ENCODE data around the gene AKT3. TPM values are rescaled to one million over a fixed set of nuclear protein-coding genes. Genes with fewer than 3 reads are reported as not detected.
"Not testable (repeated sequence)": the region's sequence is repeated elsewhere in the genome, so short reads cannot be mapped to it uniquely, and the experiment has no call there.

Gene AKT3
- total RNA-seq, 4 donors from 2014 or later: 51.7 to 84.1 (median 71.1) TPM

GRCh38 chr1:243597383-243597782 lies 252.7 kb downstream of the AKT3 start:
- Histone ChIP-seq H3K27me3 (no peaks in the 10 kb centered on the region), H3K9me3 (no peaks in the 10 kb centered on the region), H3K27ac (no peak overlapping the region), H3K36me3 (peaks cover 0 to 5% of the 10 kb centered on the region in 2 donors), H3K4me3 (replicated peaks in 1 of 3) (no peak overlapping the region), H3K4me1 (peaks cover 0 to 4% of the 10 kb centered on the region in 2 donors)
- DNase-seq: peak; percentile 73 to 78
- intact Hi-C loops (cut with DNase I): no loop called here
- 50 to 62% methylated on average over 3 of the region's 3 CpGs for WGBS, 2 donors
- TF ChIP-seq CTCF (IDR thresholded peaks at IDR 0.05) (no peak), POLR2A (IDR thresholded peaks at IDR 0.05) (no peak)

GRCh38 chr1:243596431-243597062 lies 253.5 kb downstream of the AKT3 start:
- H3K9me3 ChIP-seq: no peaks in the 10 kb centered on the region
- intact Hi-C loops (cut with DNase I): no loop called here
- DNase-seq: no peak
- 82 to 89% methylated on average over 6 of the region's 6 CpGs for WGBS, 2 donors
- TF ChIP-seq POLR2A (IDR thresholded peaks at IDR 0.05) (no peak), CTCF (IDR thresholded peaks at IDR 0.05) (no peak)
- H3K27ac ChIP-seq: peak overlapping the region in 1 of 3 donors; percentile 22
- H3K4me1 ChIP-seq: peaks cover 0 to 4% of the 10 kb centered on the region in 2 donors
- no peaks in the 10 kb centered on the region for H3K27me3 ChIP-seq
- no peaks in the 10 kb centered on the region for H3K36me3 ChIP-seq
- no peak overlapping the region for H3K4me3 ChIP-seq (replicated peaks in 1 of 3)

GRCh38 chr1:243595527-243596210 lies 254.4 kb downstream of the AKT3 start:
- 89 to 90% methylated on average over 7 of the region's 7 CpGs for WGBS, 2 donors
- no peaks in the 10 kb centered on the region for H3K27me3 ChIP-seq
- no peaks in the 10 kb centered on the region for H3K36me3 ChIP-seq
- peaks cover 0 to 4% of the 10 kb centered on the region in 2 donors for H3K4me1 ChIP-seq
- no peak for DNase-seq
- intact Hi-C loops (cut with DNase I): no loop called here
- TF ChIP-seq CTCF (IDR thresholded peaks at IDR 0.05) (no peak), POLR2A (IDR thresholded peaks at IDR 0.05) (no peak)
- H3K27ac ChIP-seq: no peak overlapping the region
- no peak overlapping the region for H3K4me3 ChIP-seq (replicated peaks in 1 of 3)
- no peaks in the 10 kb centered on the region for H3K9me3 ChIP-seq

GRCh38 chr1:243594455-243594854 lies 255.6 kb downstream of the AKT3 start:
- H3K9me3 ChIP-seq: no peaks in the 10 kb centered on the region
- no peaks in the 10 kb centered on the region for H3K27me3 ChIP-seq
- intact Hi-C loops (cut with DNase I): no loop called here
- DNase-seq: no peak
- H3K4me3 ChIP-seq (replicated peaks in 1 of 3): no peak overlapping the region
- no peak overlapping the region for H3K27ac ChIP-seq
- 96 to 100% methylated on average over 2 of the region's 2 CpGs for WGBS, 2 donors
- H3K4me1 ChIP-seq: peaks cover 0 to 4% of the 10 kb centered on the region in 2 donors
- no peaks in the 10 kb centered on the region for H3K36me3 ChIP-seq
- no peak for TF ChIP-seq CTCF (IDR thresholded peaks at IDR 0.05)
- no peak for TF ChIP-seq POLR2A (IDR thresholded peaks at IDR 0.05)

GRCh38 chr1:243589286-243589685 lies 260.8 kb downstream of the AKT3 start:
- not testable (repeated sequence) for H3K9me3 ChIP-seq, H3K27me3 ChIP-seq

More at GRCh38 chr1:243589286-243589685, 260.8 kb downstream of the AKT3 start:
- WGBS, 2 donors: 94% methylated on average over 3 of the region's 3 CpGs
- H3K4me3 ChIP-seq (replicated peaks in 1 of 3); H3K4me1 ChIP-seq; DNase-seq; H3K36me3 ChIP-seq; intact Hi-C loops (cut with DNase I); H3K27ac ChIP-seq: not testable (repeated sequence)

Data from thyroid gland (tissue), 4 donors.